ENCODE data around the gene HIC2.

- no peak for TF ChIP-seq EP300 (IDR thresholded peaks at IDR 0.05; ENCODE audit: borderline replicate concordance)
- no peak for TF ChIP-seq CEBPB (IDR thresholded peaks at IDR 0.05)
- TF ChIP-seq TEAD4 (IDR thresholded peaks at IDR 0.05), result no peak
- TF ChIP-seq, protein P1, sequence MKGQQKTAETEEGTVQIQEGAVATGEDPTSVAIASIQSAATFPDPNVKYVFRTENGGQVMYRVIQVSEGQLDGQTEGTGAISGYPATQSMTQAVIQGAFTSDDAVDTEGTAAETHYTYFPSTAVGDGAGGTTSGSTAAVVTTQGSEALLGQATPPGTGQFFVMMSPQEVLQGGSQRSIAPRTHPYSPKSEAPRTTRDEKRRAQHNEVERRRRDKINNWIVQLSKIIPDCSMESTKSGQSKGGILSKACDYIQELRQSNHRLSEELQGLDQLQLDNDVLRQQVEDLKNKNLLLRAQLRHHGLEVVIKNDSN (IDR thresholded peaks at IDR 0.05), result no peak
- TF ChIP-seq TAF1 (IDR thresholded peaks at IDR 0.05; ENCODE audit: low read depth), result no peak
- TF ChIP-seq, protein P2, sequence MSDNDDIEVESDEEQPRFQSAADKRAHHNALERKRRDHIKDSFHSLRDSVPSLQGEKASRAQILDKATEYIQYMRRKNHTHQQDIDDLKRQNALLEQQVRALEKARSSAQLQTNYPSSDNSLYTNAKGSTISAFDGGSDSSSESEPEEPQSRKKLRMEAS (IDR thresholded peaks at IDR 0.05), result no peak
- TF ChIP-seq FOXM1 (IDR thresholded peaks at IDR 0.05; ENCODE audit: borderline replicate concordance, low read depth), result no peak
- no peak for TF ChIP-seq RAD21 (IDR thresholded peaks at IDR 0.05; ENCODE audit: low read depth)
- no peak for TF ChIP-seq CREB1 (IDR thresholded peaks at IDR 0.05; ENCODE audit: low read depth)
- no peak for TF ChIP-seq ZBTB7A (IDR thresholded peaks at IDR 0.05; ENCODE audit: low read depth)
These were observed 29.9 kb downstream of the HIC2 start for GRCh38 chr22:21446827-21447690.

Measured in Ishikawa (cell line).